Fibroblast of skin of left quadriceps (primary cell): ENCODE measurements around the gene RAB36.

Experiments
- DNase-seq, 2 experiments: peaks; one replicate each; pipeline ENCODE4 v3.0.0-alpha.2; 2013; ENCODE audit warnings: low read depth in 2 of 2

Gene RAB36

DNA sequence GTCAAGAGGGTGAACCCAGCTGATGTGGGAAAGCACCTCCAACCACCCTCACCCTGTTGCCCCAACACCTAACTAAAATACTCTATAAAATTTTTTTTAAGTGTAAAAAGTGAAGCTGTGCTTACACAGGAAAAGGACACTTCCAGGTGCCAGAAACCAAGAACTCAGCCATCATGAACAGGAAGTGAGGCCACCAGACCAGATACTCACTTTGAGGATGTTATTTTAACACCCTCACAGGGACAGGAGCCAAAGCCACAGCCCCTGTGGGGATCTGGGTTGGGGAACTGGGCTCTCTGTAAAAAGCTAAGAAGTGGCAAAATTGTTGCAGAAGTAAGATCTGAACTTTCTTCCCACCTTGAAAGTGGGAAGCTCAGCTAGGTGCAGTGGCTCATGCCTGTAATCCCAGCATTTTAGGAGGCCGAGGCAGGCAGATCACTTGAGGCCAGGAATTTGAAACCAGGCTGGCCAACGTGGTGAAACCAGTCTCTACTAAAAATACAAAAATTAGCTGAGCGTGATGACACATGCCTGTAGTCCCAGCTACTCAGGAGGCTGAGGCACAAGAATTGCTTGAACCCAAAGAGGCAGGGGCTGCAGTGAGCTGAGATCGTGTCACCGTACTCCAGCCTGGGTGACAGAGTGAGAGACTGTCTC lies 7.2 kb upstream of the RAB36 start:
- no peak for DNase-seq

DNA sequence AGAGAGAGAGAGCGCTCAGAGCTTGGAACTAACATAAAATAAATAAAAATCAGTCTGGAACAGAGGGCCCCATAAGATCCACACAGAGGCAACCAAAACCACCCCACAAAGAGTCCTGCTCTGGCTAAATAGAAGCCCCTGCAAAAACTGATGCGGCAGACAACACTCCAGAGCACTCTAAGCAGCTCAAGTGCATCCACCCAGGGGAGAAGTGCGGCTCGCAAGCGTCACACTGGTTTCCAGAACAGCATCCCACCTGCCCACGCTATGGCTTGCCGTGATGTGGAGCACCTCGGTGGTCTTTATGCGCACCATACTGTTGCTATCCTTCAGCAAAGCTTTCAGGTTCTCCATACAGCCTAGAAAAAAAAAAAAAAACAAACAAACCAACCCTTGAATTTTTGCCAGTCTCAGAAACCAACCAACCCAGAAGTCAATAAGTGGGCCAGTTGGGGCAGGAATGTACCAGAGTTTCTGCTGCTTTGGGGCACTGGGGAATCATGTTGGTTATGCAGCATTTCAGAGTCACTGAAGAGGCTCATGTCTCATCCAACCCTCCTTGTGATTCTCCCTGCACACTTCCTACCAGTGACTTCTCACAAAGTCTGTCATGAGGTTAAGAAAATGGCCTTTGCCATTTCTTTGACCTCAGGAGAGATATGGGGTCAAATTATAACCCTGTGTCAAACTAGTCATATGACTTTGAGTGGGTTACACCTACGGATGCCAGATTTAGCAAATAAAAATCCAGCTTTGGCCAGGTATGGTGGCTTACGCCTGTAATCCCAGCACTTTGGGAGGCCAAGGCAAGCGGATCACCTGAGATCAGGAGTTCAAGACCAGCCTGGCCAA lies 6.5 kb upstream of the RAB36 start:
- no peak for DNase-seq

DNA sequence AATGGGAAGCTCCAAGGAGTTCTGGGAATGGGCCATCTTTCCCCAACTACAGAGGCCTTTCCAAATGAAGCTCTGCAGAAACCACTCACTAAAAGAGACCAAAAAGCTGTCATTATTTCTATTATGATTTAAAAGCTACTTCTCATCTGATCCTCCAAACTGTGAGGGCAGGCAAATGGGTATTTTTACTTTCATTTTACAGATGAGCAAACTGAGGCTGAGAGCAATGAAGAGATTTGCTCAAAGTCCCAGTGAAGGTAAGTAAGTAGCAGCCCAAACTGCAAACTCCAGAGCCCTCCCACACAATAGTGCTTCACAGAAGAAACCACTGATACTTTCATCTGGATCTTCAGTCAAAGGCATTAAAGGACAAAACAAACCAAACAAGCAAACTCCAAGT lies 4.9 kb upstream of the RAB36 start:
- no peak for DNase-seq

DNA sequence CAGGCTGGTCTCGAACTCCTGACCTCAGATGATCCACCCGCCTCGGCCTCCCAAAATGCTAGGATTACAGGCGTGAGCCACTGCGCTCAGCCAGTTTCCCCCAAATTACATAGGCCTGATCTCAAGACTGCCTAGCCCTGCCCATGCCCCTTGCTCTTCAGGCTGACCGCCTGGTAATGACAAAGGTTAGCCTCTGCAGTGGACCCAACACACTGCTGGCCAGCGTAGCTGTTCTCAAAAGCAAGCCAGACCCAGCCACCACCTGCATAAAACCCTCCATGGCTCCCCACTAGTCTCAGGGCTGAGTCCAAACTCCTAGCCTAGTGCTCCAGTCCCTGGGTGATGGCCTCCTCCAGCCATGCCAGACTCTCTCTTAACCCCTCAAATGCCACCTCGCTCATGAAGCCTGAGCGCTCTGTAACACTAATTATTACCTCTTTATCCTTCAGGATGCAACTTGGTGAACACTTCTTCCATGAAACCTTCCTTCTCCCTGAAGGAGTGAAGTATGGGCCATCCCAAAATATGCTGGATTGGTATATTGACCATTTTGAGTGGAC lies 2.7 kb upstream of the RAB36 start:
- no peak for DNase-seq

DNA sequence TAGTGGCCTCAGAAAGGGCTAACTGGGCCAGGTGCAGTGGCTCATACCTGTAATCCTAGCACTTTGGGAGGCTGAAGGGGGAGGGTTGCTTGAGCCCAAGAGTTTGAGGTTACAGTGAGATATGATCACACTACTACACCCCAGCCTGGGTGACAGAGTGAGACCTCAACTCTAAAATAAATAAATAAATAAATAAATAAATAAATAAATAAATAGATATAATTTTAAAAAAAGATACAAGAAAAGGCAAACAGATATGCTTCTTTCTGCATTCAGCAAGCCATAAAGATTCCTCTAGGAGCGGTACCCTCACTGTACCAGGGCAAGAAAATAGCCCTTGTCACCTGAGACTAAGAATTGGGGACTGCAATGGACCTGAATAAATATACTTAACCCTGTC lies 2.2 kb upstream of the RAB36 start:
- DNase-seq, result no peak

DNA sequence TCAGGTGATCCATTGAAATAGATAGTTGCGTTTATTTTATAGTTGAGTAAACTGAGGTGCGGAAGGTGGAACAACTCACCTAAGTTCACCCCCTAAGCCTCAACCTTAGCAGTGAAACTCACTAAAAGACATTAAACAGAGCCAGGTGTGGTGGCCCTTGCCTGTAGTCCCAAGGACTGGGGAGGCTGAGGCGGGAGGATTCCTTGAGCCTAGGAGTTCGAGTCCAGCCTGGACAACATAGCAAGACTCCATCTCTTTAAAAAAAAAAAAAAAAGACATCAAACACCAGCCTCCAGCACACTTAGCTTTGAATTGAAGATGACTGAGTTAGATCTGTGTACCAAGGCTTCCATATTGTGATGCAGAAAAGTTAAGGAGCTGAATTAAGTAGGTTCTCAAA lies 845 bp upstream of the RAB36 start:
- DNase-seq, result no peak

DNA sequence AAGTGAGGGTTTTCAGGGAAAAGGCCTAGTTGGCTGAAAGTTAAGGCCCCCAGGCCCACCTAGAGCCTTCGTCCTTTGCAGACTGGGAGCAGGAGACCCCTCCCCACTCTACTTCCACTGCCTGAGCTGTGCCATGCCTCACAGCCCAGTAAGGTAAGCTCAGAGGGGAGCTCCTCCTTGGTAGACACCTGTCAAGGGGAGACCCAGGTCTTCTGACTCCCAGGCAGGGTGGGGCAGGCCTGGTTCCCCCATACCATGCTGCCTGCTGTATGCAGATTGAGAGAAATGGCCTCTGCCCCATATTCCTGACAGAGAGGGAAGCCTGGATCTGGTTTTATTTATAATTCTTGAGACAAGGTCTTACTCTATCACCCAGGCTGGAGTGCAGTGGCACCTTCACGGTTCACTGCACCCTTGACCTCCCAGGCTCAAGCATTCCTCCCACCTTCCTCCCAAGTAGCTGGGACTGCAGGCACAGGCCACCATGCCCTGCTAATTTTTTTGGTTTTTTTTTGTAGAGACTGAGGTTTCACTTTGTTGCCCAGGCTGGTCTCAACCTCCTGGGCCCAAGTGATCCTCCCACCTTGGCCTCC lies 697 bp downstream of the RAB36 start:
- no peak for DNase-seq

DNA sequence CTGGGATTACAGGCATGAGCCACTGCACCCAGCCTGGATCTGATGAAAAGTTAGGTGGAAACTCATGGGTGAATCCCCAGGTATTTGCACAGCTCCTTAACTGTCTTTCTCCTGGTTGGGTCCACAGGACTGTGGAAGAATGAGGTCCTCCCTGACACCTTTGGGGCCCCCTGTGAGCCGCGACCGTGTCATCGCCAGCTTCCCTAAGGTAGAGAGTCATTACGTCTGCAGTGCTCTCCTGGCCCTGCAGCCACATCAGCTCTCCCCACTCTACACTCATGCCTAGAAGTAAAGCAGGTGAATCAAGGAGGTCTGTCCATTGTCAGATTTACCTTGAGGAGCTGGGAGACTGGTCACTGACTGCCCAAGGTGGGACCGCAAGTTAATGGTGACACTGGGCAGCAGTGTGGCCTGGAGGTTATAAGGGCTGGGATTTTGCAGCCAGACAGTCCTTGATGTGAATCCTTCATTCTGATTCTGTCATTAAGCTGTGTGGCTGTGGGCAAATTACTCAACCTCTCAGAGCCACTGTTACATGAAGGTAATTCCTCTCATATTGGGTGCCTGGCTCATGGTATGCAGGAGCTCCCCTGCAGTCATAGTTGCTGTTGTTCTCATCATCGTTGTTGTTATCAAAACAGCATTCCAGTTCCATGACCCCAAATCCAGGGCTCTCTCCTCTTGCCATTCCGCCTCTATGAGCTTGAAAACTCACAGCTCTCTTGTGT lies 1.4 kb downstream of the RAB36 start:
- no peak for DNase-seq

DNA sequence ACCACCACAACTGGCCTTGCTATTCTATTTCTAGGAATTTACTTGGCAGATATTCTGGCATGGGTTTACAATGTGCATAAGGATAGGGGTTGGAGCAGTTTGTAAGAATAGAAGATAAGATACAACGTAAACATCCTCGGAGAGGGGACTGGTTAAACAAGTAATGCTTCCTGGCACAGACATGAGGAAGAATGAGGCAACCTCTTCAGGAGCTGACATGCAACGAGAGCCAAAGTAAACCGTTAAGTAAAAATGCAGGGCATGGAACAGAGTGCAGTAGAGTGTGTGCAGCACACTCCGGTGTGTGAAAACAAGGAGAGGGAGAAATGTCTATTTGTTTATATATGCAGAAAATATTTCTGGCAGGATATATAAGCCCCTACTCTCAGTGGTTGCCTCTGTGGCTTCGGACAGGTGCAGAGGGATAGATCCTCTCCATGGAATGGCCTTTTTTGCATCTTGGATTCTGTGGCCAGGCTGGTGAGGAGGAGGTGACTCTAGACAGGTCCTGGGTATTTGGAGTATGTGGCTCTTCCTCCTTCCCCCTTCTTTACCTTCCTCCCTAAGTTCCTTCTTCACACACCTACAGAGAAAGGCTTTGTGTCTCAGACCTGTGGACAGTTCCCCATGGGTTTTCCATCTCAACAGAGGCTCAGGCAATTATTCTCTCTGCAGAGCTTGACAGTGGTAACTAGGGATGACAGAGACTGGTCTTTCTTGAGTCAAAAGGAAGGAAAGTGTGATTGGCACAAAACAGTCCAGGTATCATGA lies 2.5 kb downstream of the RAB36 start:
- DNase-seq, result no peak

DNA sequence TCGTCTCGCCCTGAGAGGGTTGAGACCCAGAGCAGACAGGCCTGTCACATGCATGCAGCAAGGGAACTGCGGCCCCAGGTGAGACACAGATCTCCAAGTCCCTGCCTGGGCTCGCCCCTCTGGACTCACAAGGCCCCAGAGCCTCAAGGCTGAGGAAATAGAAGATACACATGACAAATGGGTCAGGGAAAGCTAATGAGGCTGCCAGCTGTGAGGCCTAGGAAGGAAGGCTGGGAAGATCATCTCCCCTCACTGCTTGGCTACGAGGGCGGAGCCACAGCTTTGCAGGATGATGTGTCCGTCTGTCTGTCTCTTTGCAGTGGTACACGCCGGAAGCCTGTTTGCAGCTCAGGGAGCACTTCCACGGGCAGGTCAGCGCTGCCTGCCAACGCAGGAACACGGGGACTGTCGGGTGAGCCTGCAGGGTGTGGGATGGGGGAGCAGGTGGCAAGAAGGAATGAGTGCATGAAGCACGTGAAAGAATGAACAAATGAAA lies 4.5 kb downstream of the RAB36 start:
- DNase-seq, result no peak

DNA sequence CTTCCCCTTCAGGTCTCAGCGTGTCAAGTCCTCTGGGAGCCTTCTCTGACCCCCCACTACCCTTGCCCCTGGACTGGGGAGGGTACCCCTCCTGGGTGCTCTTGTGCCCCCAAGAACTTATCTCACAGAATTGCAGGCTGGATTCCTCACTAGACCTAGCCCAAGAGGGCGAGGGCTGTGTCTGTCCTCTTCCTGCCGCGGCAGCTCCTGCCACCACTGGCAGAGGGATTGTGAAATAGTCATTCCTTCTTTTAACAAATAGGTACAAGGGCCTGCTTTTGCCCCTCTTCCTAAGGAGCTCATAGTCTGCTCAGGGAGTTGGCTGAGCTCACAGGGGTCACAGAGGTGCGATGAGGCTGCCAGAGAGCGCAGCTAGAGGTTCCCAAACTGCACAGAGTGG lies 5.5 kb downstream of the RAB36 start:
- no peak for DNase-seq

DNA sequence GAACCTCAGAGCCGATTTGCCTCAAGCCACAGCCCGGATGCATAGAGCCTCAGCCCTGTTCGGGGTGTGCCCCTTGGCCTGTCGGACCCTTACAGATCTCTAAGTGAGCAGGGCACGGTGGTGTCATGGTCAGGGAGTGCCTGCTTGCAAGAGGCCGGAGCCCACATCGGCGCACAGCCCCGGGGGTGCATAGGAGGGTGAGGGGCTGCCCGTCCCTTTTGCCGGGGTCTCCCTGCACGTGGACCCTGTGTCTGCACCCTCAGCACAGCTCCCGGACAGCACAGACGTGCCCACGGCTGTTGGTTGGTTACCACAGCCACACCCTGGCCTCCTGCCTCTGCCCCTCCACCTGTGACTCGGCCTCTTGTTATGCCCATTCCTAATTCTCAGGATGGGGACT lies 6.5 kb downstream of the RAB36 start:
- DNase-seq, result no peak

DNA sequence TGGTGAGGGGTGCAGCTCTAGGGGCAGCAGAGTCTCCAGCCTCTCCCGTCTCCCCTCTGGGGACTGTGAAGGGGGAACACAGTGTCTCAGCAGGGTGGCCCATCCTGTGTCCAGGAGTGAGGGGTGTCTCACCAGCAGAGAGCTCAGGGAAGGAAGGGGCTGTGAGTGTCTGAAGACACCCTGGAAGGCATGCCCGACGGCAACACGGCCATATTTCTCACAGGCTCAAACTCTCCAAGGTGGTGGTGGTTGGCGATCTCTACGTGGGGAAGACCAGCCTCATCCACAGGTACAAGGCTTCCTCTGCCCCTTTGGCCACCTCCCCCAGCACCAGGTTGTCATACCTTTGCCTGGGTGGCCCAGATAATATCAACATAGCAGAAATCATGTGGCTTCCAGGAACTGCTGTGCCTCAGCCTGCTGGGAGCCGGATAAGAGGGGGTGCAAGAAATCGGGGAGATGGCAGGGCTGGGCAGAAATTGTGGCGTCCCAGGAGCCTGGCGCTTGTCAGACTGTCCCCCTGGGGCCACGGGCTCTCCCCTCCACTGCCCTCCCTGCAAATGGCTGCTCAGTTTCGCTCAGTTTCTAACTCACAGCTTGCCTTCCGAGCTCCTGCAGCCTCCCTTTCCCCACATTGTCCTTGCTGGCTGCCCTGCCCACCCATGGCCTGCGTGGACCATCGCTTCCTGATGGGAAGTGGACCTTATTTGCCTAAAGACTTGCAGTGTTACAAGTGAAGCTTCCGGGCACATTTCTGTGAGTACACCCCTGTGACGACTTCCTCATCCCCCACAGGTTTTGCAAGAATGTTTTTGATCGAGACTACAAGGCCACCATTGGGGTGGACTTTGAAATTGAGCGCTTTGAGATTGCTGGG lies 7.2 kb downstream of the RAB36 start:
- no peak for DNase-seq

DNA sequence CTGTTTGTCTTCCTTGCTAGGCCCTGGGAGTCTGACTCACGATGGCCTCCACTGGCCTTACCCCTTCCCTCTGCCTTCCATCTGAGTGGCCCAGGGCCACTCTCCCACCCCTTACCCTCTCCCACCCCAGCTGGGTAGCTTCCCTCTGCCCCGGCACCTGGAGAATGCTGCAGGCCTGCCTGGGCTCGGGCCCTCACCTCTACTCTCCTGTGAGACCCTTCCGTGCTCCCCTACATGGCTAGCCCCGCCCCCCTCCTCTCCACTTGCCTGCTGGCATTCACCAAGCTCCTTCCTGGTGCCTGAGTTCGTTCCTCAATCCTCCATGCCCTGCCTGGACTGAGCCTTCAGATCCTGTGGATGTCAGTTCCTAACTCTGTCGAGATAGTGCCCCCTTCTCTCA lies 8.7 kb downstream of the RAB36 start:
- no peak for DNase-seq

DNA sequence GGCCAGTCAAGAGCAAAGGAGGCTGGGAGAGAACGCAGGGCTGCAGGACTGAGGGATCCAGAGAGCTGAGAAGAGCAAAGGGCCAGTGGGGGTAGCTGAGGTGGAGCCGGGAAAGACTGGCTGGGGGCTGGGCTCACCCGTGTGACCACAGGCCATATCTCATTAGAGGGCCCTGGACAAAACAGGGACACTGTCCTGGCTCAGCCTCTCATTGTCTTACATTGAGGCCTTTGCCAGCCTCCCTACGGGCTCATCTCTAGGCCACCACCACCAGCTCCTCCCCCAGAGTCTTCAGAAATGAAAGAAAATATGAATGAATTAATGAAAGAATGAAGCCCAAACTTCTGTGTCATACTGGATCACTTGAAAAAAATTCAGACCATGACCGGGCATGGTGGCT lies 9.2 kb downstream of the RAB36 start:
- no peak for DNase-seq

DNA sequence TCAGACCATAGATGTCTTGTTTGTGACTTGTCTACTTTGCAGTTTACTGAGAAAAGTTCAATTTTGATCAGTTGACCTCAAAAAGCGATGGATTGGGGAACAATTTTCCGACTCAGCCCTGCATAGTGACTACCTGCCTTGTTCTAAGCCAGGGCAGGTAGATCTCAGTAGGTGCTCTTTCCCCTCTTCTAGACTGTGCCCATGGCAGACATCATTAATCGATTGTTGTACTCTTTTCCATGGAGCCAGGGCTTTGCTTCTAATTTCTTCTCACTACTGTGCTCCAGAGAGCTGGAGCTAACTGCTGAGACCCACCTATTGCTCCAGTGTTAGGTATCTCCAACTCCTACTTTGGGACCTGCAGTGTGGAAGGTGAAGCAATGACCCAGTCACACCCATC lies 9.9 kb downstream of the RAB36 start:
- DNase-seq, result no peak

DNA sequence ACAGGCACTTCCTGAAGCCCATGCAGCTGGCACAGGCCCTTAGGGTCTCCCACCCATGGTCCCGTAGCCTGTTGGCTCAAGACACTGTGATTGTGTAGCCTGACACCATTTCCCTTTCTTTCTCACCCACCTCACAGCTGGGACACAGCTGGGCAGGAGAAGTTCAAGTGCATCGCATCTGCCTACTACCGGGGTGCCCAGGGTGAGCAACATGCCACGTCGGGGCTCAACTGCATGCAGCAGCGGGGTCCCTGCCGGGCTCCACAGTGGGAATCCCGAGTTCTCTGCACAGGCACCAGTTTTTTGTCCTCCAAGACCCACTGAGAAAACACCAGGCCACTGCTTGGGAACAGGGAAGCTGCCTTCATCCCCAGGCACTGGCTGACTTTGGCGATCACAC lies 10.6 kb downstream of the RAB36 start:
- DNase-seq, result no peak

DNA sequence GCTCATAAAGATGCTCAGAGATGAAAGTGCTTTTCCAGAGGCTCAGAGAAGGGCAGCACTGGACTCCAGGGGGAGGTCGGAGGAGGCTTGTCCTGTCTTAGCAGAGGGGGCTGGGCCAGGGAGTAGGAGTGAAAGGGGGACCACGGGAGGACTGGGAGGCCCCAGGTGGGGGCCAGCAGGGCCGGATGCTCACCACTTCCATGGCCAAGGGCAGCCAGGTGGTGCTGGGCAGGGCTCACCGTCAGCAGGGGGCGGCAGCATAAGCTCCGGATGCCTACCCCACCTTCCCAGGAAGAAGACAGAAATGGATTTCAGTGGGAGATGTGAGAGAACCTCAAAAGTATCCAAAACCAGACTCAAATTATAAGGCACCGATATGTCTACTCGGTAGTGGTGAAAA lies 11.0 kb downstream of the RAB36 start:
- no peak for DNase-seq

DNA sequence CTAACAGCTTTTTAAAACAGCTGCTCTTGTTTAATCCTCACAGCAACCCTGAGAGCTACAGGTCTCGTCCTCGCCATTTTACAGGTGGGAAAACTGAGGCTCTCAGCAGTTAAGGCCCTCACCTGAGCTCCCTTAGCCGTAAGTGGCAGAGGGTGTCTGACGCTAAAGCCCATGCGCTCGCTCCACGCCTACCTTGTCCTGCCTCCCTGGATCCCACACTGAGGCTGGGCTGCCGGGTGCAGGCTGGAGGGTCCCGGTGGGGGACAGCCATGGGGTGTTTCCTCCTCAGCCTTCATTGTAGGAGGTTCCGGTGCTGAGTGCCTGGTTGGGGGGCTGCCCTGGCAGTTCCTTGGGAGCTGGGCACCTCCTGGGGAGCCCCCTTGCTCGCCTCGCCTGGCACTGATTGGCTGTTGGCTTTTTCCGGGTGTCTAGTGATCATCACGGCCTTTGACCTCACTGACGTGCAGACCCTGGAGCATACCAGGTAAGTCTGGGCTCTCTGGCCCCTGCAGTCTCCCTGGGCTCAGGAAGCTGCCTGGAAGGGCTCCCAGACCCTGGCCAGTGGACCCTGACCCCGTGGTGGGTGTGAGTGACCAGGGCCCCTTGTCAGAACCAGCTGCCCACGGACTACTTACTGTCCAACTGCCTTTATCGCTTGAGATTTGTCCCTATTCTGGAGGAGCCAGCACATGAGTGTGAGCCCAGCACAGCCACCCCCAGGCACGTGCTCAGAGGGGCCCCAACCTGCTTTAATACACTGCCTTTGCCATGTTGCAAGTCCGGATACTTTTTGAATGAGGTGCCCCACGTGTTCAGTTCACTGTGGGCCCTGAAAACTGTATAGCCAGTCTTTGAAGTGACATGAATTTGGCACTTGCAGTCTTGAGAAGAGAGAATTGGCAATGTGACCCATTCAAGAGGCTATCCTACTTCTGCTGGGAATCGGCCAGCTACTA lies 12.6 kb downstream of the RAB36 start:
- no peak for DNase-seq
